ENCODE measurements around the gene AIF1L. TPM values are rescaled to one million over a fixed set of nuclear protein-coding genes. Genes with fewer than 3 reads are reported as not detected.

The AIF1L gene
- total and polyA plus RNA-seq, 2 of the 13 experiments (the other 11 are each of a cell fraction or from before 2014, with no cell fraction given), result 12.4 to 36.5 TPM

- TF ChIP-seq ARID3A (IDR thresholded peaks at IDR 0.05; ENCODE audit: low read depth, low read length) (no peak), RBAK (CRISPR knock-in tag; IDR thresholded peaks at IDR 0.05) (0 out of 2 replicates have a peak, but pooled peaks have one; percentile 15), ZNF441 (CRISPR knock-in tag; IDR thresholded peaks at IDR 0.05; ENCODE audit: borderline replicate concordance) (0 out of 2 replicates have a peak, but pooled peaks have one; percentile 17), NCOA1 (CRISPR knock-in tag; IDR thresholded peaks at IDR 0.05) (peak; percentile 60; the same call in 1 of the 2 replicates), ZFP90 (CRISPR knock-in tag; IDR thresholded peaks at IDR 0.05; ENCODE audit: borderline replicate concordance) (peak; percentile 87; the same call in 1 of the 2 replicates), ZNF160 (CRISPR knock-in tag; IDR thresholded peaks at IDR 0.05) (peak; percentile 81), ETS1 (CRISPR knock-in tag; IDR thresholded peaks at IDR 0.05) (no peak), ZNF678 (CRISPR knock-in tag; IDR thresholded peaks at IDR 0.05) (no peak), ZNF280B (CRISPR knock-in tag; IDR thresholded peaks at IDR 0.05; ENCODE audit: borderline replicate concordance) (peak; percentile 47; the same call in 1 of the 2 replicates), MNT (IDR thresholded peaks at IDR 0.05) (peak; percentile 47; the same call in 1 of the 2 replicates), ZNF143 (CRISPR knock-in tag; IDR thresholded peaks at IDR 0.05) (peak; percentile 33), DPF2 (CRISPR knock-in tag; IDR thresholded peaks at IDR 0.05; ENCODE audit: borderline replicate concordance, low read depth) (no peak), ZNF121 (CRISPR knock-in tag; IDR thresholded peaks at IDR 0.05) (no peak), ZNF800 (CRISPR knock-in tag; IDR thresholded peaks at IDR 0.05) (peak; percentile 38; the same call in 1 of the 2 replicates), CEBPG (CRISPR knock-in tag; IDR thresholded peaks at IDR 0.05) (0 out of 2 replicates have a peak, but pooled peaks have one; percentile 32), ZNF703 (CRISPR knock-in tag; IDR thresholded peaks at IDR 0.05; ENCODE audit: borderline replicate concordance) (no peak), ZNF672 (CRISPR knock-in tag; IDR thresholded peaks at IDR 0.05) (no peak), YY1 (IDR thresholded peaks at IDR 0.05; ENCODE audit: insufficient read depth, insufficient replicate concordance, low read depth, low read length) (peak; percentile 57), POGZ (CRISPR knock-in tag; IDR thresholded peaks at IDR 0.05) (peak; percentile 98), FOXC1 (CRISPR knock-in tag; IDR thresholded peaks at IDR 0.05; ENCODE audit: borderline replicate concordance) (peak; percentile 93; the same call in 1 of the 2 replicates)
These were observed 29.1 kb downstream of the AIF1L start, which contains the start of gene NUP214 (continued) for GRCh38 chr9:131125288-131126058.
